Fibroblast of skin of scalp (primary cell): ENCODE results near the gene SCAI.
"Not testable (repeated sequence)": the region's sequence is repeated elsewhere in the genome, so short reads cannot be mapped to it uniquely, and the experiment has no call there.

Experiments
- DNase-seq: peaks from one replicate; pipeline ENCODE4 v3.0.0-alpha.2; 2013

SCAI gene

GRCh38 chr9:125103770-125104460, 39.4 kb downstream of the SCAI start:
- no peak for DNase-seq

GRCh38 chr9:125103021-125103420, 40.3 kb downstream of the SCAI start:
- no peak for DNase-seq

- DNase-seq = no peak
Observed at GRCh38 chr9:125100822-125101221, 42.5 kb downstream of the SCAI start.

- DNase-seq = no peak
Observed at GRCh38 chr9:125099816-125100215, 43.5 kb downstream of the SCAI start.

GRCh38 chr9:125095821-125096443, 47.4 kb downstream of the SCAI start:
- DNase-seq = no peak

- DNase-seq = no peak
Observed at GRCh38 chr9:125091121-125091520, 52.2 kb downstream of the SCAI start.

GRCh38 chr9:125089331-125089730, 54.0 kb downstream of the SCAI start:
- no peak for DNase-seq

GRCh38 chr9:125088752-125089151, 54.6 kb downstream of the SCAI start:
- no peak for DNase-seq

- no peak for DNase-seq
Observed at GRCh38 chr9:125085703-125086477, 57.4 kb downstream of the SCAI start.

- not testable (repeated sequence) for DNase-seq
Observed at GRCh38 chr9:125082197-125082596, 61.1 kb downstream of the SCAI start.

GRCh38 chr9:125080797-125081196, 62.5 kb downstream of the SCAI start:
- not testable (repeated sequence) for DNase-seq

GRCh38 chr9:125079931-125080330, 63.4 kb downstream of the SCAI start:
- no peak for DNase-seq

- DNase-seq = no peak
Observed at GRCh38 chr9:125075997-125076396, 67.3 kb downstream of the SCAI start.

GRCh38 chr9:125074976-125075375, 68.4 kb downstream of the SCAI start:
- DNase-seq = peak; percentile 4

GRCh38 chr9:125066839-125067619, 76.3 kb downstream of the SCAI start:
- peak; percentile 1 for DNase-seq

- no peak for DNase-seq
Observed at GRCh38 chr9:125061391-125061790, 81.9 kb downstream of the SCAI start.

- DNase-seq = no peak
Observed at GRCh38 chr9:125049212-125050049, 93.9 kb downstream of the SCAI start.

- DNase-seq = no peak
Observed at GRCh38 chr9:125043631-125044030, 99.7 kb downstream of the SCAI start.

- DNase-seq = no peak
Observed at GRCh38 chr9:125043148-125043547, 100.2 kb downstream of the SCAI start.

- no peak for DNase-seq
Observed at GRCh38 chr9:125038166-125038565, 105.2 kb downstream of the SCAI start.

GRCh38 chr9:125028041-125028440, 115.3 kb downstream of the SCAI start:
- DNase-seq = no peak

GRCh38 chr9:125024917-125025316, 118.4 kb downstream of the SCAI start:
- DNase-seq = no peak
